ENCODE measurements around the gene GDF15. TPM values are rescaled to one million over a fixed set of nuclear protein-coding genes. Genes with fewer than 3 reads are reported as not detected.

GDF15 gene
- polyA plus RNA-seq, 2 of the 4 experiments (the other 2 are of a cell fraction) = 56.9 to 78.5 TPM

GRCh38 chr19:18392417-18392816 lies 6.5 kb downstream of the GDF15 start:
- TF ChIP-seq REST (IDR thresholded peaks at IDR 0.05) (no peak), FOSL2 (IDR thresholded peaks at IDR 0.05) (no peak), FOSL2 (CRISPR knock-in tag; IDR thresholded peaks at IDR 0.05) (peak; percentile 22; the same call in 1 of the 2 replicates)
- Histone ChIP-seq H3K4me1 (peaks cover 11% of the 10 kb centered on the region; the same call in 2 of the 3 replicates), H3K4me2 (no peak overlapping the region), H3K9me3 (no peaks in the 10 kb centered on the region), H3K27ac (peak overlapping the region in 1 of 2 experiments; percentile 66; a peak in 3 of 6 replicates), H3K4me3 (no peak overlapping the region)
- ChIA-PET POLR2A (interaction anchor here (1.1 kb wide), 1 partner anchor 12 kb away, joined by 5 read pairs; no protein-coding TSS in a partner anchor), CTCF (interaction anchor here (1.7 to 7.5 kb wide), 3 partner anchors 20 to 53 kb away, joined by 5 to 75 read pairs (median 58); no protein-coding TSS in a partner anchor)
- FAIRE-seq = no peak
- 64% methylated on average over 11 of the region's 11 CpGs for WGBS (ENCODE audit: missing lambda C conversion rate)
- ATAC-seq = no peak
- no peak for DNase-seq (ENCODE audit: low read depth in 1 of 2, low spot score in 1 of 2)

GRCh38 chr19:18392926-18393325 lies 7.0 kb downstream of the GDF15 start:
- 95% methylated on average over 5 of the region's 5 CpGs for WGBS (ENCODE audit: missing lambda C conversion rate)
- ChIA-PET POLR2A (interaction anchor here (1.1 kb wide), 1 partner anchor 13 kb away, joined by 5 read pairs; no protein-coding TSS in a partner anchor), CTCF (interaction anchor here (1.2 to 7.5 kb wide), 3 partner anchors 20 to 65 kb away, joined by 3 to 75 read pairs (median 58); no protein-coding TSS in a partner anchor)
- peak overlapping the region in 1 of 2 experiments; percentile 66; a peak in 3 of 6 replicates for H3K27ac ChIP-seq
- peaks cover 11% of the 10 kb centered on the region; the same call in 2 of the 3 replicates for H3K4me1 ChIP-seq
- no peak overlapping the region for H3K4me3 ChIP-seq
- TF ChIP-seq KDM5A (IDR thresholded peaks at IDR 0.05) = no peak
- no peak for TF ChIP-seq FOSL2 (IDR thresholded peaks at IDR 0.05)
- no peak for TF ChIP-seq FOSL2 (CRISPR knock-in tag; IDR thresholded peaks at IDR 0.05)
- no peak for TF ChIP-seq HOXB5 (CRISPR knock-in tag; IDR thresholded peaks at IDR 0.05)
- TF ChIP-seq RNF2 (IDR thresholded peaks at IDR 0.05; ENCODE audit: borderline replicate concordance, low read depth) = no peak
- no peak for TF ChIP-seq HOXB13 (CRISPR knock-in tag; IDR thresholded peaks at IDR 0.05; ENCODE audit: low read depth)
- no peak for TF ChIP-seq REST (IDR thresholded peaks at IDR 0.05)
- TF ChIP-seq EHMT2 (IDR thresholded peaks at IDR 0.05; ENCODE audit: low read depth) = no peak
- no peak for TF ChIP-seq FOSB (CRISPR knock-in tag; IDR thresholded peaks at IDR 0.05)
- TF ChIP-seq, protein P1, sequence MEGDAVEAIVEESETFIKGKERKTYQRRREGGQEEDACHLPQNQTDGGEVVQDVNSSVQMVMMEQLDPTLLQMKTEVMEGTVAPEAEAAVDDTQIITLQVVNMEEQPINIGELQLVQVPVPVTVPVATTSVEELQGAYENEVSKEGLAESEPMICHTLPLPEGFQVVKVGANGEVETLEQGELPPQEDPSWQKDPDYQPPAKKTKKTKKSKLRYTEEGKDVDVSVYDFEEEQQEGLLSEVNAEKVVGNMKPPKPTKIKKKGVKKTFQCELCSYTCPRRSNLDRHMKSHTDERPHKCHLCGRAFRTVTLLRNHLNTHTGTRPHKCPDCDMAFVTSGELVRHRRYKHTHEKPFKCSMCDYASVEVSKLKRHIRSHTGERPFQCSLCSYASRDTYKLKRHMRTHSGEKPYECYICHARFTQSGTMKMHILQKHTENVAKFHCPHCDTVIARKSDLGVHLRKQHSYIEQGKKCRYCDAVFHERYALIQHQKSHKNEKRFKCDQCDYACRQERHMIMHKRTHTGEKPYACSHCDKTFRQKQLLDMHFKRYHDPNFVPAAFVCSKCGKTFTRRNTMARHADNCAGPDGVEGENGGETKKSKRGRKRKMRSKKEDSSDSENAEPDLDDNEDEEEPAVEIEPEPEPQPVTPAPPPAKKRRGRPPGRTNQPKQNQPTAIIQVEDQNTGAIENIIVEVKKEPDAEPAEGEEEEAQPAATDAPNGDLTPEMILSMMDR (IDR thresholded peaks at IDR 0.05) = no peak
- no peak for TF ChIP-seq SREBF2 (IDR thresholded peaks at IDR 0.05)
- no peak for TF ChIP-seq RARB (CRISPR knock-in tag; IDR thresholded peaks at IDR 0.05)
- TF ChIP-seq ATOH8 (CRISPR knock-in tag; IDR thresholded peaks at IDR 0.05; ENCODE audit: low read depth) = no peak
- TF ChIP-seq MAZ (IDR thresholded peaks at IDR 0.05; ENCODE audit: borderline replicate concordance, low read depth, low read length) = no peak
- TF ChIP-seq EHF (CRISPR knock-in tag; IDR thresholded peaks at IDR 0.05) = no peak
- TF ChIP-seq SMC3 (IDR thresholded peaks at IDR 0.05) = no peak
- TF ChIP-seq ZSCAN20 (CRISPR knock-in tag; IDR thresholded peaks at IDR 0.05) = no peak
- no peak for TF ChIP-seq PHF8 (IDR thresholded peaks at IDR 0.05; ENCODE audit: borderline replicate concordance, low read depth)
- no peak for TF ChIP-seq CBX8 (IDR thresholded peaks at IDR 0.05)
- TF ChIP-seq EP300 (IDR thresholded peaks at IDR 0.05) = no peak
- H3K4me2 ChIP-seq = no peak overlapping the region
- no peaks in the 10 kb centered on the region for H3K9me3 ChIP-seq
- ATAC-seq (no peak), FAIRE-seq (no peak), DNase-seq (ENCODE audit: low read depth in 1 of 2, low spot score in 1 of 2) (no peak)

Measured in A549 (cell line).